ENCODE results near the gene SRP9.

SRP9 gene, protein sequence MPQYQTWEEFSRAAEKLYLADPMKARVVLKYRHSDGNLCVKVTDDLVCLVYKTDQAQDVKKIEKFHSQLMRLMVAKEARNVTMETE

DNA sequence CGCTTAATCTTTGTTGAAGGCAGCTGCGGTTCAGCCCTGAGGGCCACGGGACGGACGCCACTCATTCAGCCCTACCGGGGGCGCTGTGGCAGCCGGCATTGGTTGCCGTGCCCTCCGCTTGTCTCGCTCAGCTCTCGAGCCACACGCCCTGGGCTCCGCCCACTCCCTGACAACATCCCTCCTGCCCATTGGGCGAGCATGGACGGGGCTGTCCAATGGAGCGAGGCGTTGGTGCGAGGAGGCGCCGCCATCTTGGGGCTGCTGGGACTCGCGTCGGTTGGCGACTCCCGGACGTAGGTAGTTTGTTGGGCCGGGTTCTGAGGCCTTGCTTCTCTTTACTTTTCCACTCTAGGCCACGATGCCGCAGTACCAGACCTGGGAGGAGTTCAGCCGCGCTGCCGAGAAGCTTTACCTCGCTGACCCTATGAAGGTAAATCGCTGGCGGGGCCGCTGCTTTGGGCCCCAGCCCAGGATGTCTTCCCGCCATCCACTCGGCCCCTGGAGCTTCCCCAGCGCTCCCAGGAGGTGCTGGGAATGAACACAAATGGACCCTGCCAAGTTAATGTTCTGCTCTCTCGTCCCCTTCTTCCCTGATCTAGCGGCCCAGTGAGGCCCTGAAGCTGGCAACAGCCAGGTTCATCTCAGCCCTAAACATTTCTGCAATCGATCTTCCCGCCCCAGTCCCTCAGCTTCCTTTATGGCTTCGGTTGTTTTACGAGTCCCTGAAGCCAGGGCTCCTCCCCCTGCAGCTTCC is at the start of gene SRP9:
TSS of gene SRP9 (plus strand) at position 244 of the 754 bp plus-strand sequence. CDS start at position 359, 115 bp downstream.
- peak; percentile 98 for DNase-seq
- peak; percentile 100 for ATAC-seq

- ATAC-seq: no peak
These were observed 46.1 kb upstream of the SRP9 start for GRCh38 chr1:225731491-225731890.

DNA sequence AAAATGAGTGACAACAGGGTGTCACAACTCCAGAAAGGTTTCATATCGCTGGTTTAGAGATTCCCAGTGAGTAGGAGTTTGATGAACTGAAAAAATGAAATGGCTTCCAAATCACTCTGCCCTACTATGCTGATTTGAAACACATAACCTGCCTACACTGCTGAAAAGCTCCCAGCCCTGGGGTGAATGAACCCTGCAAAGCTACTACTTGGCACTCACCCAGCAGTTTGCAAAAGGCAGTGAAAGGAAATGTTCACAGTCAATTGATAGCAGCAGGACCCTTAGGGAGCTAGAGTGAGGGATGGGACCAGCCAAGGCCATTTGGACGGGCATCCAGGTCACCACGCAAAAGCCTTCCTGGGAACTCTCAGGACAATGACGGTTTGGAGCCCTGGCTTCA is 44.4 kb upstream of the SRP9 start:
- no peak for DNase-seq
- no peak for ATAC-seq

More at GRCh38 chr1:225731491-225731890, 46.1 kb upstream of the SRP9 start:
- DNase-seq: no peak

DNA sequence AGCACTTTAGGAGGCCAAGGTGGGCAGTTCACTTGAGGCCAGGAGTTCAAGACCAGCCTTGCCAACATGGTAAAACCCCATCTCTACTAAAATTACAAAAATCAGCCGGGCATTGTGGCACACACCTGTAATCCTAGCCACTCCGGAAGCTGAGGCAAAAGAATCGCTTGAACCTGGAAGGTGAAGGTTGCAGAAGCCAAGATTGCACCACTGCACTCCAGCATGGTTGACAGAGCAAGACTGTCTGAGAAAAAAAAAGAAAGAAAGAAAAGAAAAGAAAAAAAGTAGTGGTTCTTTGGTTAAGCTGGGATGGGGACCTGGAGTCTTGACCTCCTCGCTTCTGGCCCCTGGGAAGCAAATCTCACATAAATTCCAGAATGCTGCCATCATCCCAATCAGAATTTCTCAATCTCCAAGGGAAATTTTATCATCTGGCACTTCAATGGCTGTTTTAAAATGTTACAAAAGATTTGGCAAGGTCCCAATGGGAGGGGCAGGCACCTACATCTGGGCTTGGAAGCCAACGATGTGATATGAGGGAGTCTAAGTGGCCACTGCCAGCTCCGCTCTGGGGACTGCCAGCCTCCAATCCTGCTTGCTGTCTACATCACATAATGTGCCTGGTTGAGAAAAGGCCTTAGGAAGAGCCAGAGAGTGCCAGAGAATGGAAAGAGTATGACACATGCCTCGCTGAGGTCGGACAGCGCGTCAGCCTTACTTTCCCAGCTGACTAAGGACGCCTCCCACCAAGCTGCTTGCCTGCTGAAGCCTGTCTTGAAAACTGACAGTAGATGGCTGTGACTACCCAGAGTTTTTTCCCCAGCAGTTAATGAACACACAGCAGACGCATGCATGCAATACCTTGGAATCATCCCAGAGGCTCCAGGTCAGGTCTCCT is 42.1 kb upstream of the SRP9 start:
- ATAC-seq (no peak), DNase-seq (no peak)

- ATAC-seq (no peak), DNase-seq (no peak)
These were observed 41.1 kb upstream of the SRP9 start for GRCh38 chr1:225736437-225737098.

DNA sequence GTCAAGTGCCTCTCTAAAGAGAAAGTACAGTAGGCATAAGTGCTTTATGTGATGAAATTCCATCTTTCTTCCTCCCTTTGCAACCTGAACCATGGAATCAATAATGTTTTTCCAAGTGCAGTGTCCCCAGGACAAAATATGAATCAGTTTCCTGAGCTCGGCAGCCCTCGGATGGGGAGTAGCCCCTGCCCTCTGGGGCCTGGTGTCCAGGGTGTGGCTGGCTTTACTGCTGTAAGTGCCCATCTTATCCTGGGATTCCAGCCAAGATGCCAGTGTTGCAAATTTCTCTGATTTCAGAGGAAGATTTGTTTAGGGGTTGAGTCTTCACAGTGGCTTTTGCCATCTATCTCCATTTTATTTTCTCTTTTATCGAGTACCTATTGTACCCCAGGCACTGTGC is 40.5 kb upstream of the SRP9 start:
- DNase-seq (no peak), ATAC-seq (no peak)

DNA sequence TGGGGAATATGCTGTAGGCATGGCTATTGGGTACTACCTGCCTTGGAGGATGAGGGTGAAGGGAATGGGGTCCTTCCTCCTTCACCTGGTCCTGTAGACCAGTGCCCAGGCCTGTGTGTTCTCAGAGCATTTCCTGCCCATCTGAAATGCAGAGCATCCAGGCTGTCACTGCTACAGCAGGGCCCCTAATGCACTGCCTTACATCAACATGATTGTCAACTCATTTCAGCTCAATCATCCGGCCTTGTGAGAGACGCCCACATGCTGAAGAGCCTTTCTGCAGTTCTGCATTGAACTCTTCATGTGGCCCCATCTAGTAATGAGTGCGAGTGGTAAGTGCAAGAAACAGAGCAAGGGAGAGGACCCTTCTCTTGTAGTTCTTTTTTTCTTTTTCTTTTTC is 39.8 kb upstream of the SRP9 start:
- DNase-seq: no peak
- no peak for ATAC-seq

DNA sequence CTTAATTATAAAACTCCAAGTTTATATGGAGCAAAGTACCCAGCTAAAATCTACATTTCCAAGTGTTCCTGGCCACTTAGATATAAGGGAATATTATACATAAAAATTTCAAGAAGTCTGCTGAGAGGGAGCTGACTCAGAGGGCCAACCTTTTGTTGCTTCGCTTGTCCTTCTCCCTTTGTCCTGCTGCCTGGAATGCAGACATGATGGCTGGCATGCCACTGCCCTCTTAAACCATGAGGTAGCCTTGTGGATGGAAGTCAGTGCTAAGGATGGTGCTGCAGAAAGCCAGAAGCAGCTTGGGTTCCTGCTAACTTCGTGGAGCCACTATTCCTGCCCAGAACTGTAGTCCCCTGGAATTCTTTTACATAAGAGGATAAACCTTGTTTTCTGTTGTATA is 38.9 kb upstream of the SRP9 start:
- DNase-seq: no peak
- no peak for ATAC-seq

DNA sequence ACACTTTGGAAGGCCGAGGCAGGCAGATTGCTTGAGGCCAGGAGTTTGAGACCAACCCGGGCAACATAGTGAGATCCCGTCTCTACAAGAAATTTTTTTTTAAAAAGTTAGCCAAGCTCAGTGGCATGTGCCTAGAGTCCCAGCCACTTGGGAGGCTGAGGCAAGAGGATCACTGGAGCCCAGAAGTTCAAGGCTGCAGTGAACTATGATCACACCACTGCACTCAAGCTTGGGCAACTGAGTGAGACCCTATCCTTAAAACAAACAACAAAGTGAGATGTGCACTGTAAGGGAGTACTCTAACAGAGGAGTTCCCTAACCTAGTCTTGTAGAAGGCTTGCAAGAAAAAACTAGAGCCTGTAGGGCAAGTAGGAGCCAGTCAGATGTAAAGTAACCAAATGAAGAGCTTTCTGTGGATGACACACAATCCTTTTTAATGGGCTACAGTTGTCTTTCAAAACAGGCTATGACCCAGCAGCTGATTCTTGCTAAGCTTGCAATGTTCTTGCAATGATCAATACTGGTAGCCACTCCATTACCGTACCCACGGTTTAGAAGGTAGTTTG is 38.0 kb upstream of the SRP9 start:
- DNase-seq (no peak), ATAC-seq (no peak)

GRCh38 chr1:225744745-225745144 is 32.9 kb upstream of the SRP9 start:
- DNase-seq (no peak), ATAC-seq (no peak)

DNA sequence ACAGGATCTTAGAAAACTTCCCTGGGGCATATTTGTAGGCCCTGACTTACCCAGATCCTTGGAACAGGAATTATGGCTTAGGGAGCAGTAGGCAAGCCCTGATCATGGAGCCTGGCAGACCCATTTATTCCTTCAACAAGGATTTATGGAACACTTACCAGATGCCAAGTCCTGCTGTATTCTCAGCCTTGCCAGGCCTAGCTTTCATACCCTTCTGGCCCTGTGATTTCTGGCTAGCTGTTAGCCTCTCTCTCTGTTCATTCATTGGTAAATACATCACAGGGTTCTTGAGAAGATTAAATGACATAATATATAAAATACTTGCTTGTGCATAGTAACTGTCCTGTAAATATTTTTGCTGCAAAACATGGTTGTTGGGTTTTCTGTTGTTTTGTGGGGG is 32.4 kb upstream of the SRP9 start:
- no peak for DNase-seq
- no peak for ATAC-seq

DNA sequence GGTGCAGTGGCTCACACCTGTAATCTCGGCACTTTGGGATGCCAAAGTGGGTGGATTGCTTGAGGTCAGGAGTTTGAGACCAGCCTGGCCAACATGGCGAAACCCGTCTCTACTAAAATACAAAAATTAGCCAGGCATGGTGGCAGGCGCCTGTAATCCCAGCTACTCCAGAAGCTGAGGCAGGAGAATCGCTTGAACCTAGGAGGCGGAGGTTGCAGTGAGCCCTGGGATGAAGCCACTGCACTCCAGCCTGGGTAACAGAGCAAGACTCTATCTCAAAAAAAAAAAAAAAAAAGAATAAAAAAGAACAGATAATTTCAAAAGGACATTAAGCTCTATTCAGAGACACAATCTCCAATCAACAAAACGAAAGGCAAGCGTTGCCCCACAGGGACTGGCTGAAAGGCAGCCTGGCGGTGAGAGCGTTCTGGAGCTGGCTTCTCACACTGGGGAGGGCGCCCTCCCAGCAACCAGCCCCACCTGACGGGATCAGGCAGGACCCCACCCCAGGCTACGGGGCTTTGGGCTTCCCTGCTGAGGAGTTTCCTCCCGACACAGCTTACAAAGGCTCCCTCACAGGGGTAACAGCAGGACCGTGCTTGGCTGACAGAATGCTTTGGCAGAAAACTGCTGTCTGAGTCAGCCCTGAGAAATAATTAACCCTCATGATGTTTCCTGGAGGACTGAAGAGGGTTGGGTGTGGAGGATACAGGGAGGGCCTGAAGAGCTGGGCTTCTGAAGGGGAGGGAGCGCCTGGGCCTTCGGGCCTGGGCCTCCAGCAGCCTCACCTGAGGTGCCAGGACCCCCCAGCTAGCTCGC is 31.1 kb upstream of the SRP9 start:
- no peak for DNase-seq
- ATAC-seq: no peak

DNA sequence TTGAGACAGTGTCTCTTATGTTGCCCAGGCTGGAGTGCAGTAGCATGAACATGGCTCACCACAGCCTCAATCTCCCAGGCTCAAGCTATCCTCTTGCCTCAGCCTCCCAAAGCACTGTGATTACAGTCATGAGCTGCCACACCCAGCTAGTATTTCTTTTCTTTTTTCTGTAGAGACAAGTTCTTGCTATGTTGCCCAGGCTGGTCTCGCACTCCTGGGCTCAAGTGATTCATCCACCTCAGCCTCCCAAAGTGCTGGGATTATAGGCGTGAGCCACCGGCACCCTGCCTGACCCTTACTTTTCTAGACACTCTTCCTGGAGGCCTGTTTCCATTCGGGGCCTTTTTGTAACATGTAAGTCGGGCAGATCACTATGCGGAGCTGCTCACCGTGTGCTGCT is 30.1 kb upstream of the SRP9 start:
- no peak for ATAC-seq
- DNase-seq: no peak

DNA sequence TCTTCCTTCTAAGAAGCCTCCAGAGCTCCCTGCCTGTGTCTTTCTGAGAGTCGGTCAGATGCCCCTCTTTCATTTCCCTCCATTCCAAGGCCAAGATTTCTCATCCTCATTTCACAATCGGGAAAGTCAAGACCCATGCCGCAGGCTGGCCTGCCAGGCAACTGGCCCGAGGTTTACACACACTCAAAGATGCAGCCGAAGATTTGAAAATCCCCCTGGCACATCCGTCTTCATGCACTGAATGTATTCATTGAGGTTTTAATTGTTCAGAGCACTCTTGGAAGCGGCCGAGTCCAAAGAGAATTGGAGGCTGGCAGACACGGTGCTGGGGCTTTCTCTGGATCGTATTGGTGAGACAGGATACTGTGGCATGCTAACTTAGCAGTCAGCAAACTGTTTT is 29.1 kb upstream of the SRP9 start:
- no peak for ATAC-seq
- no peak for DNase-seq

DNA sequence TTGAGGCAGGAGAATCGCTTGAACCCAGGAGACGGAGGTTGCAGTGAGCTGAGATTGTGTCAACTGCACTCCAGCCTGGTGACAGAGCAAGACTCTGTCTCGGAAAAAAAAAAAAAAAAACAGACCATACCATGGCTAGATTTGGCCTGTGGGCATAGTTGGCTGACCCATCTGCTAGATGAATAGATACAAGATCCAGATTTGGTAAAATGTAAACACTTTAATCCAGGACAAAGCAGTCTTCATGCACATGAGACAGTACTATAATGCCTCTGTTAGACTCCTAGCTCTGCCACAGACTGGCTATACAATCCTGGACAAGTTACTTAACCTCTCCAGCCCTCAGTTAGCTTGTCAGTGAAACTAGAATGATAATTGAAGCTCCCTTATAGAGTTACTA is 27.9 kb upstream of the SRP9 start:
- no peak for ATAC-seq
- no peak for DNase-seq

DNA sequence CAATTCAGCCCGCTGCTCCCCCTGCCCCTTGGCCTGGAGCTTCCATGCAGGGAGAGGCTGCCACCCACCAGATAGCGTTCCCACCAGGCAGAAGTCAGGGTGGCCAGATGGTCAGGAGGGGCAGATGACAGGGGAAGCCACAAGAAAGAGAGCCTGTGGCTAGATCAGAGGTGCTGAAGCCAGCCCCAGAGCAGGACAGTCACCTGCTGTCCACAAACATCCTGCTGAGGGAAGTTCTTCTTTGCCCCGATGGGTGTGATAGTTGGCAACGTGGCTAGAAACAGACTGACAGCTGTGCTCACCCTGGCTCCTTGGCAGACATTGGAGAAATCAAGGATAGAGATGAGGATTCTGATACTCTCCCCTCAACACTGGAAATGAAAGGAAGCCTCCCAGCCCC is 27.2 kb upstream of the SRP9 start:
- no peak for ATAC-seq

GRCh38 chr1:225750875-225751824 is 26.5 kb upstream of the SRP9 start:
- no peak for DNase-seq
- no peak for ATAC-seq

More for the DNA sequence above, 27.2 kb upstream of the SRP9 start:
- DNase-seq: no peak

DNA sequence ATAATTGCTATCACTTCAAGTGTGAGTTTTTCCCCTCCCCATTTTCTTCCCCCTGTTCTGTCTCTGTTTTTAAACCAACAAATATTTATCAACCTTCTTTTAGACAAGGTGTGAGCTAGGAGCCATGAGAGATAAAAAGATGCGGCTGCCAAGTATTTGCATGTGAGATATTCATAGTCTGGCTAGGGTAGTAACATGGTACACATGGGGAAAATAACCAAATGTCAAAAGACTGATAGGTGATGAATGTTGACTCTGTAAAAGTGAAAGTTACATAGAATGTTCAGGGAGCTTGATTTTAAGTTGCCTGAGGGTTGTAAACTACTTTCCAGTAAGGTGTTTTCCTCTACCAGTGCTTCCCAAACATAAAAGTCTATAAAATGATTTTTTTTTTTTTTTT is 25.4 kb upstream of the SRP9 start:
- no peak for ATAC-seq
- DNase-seq: no peak

DNA sequence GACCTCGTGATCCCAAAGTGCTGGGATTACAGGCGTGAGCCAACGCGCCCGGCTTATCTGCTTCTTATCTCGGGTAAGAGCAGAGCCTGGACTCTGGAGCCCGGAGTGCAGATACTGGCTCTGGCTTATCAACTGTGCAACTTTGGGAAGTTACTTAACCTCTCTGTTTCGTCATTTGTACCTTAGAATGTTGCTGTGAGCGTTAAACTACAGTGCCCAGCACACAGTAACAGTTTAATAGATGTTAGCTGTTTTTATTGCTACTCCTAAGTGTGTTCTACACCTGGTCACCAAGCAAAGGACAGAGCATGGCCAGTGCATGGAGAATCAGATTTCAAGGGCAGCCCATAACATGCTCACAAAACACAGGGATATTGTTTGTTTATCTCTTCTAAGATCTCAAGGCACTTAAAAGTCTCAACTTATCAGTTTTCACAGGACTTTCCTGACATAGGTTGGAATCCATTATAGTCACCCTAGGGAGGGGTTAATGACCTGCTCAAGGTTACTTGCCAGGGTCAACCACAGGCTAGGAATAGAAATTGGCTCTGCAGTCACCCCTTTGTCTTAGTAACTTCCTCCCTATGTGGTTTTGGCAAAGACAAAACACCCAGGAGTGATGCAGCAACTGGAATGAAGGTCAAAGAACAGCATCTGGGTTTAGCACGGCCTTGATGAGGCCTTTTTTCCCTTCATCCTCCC is 22.5 kb upstream of the SRP9 start:
- ATAC-seq: peak; percentile 69
- DNase-seq: no peak
